Calu3 (cell line): ENCODE data around the gene ROGDI. TPM values are rescaled to one million over a fixed set of nuclear protein-coding genes. Genes with fewer than 3 reads are reported as not detected.

ENCODE experiments used
- BruUV-seq: library from RNA; stranded (reverse); fragments of 400-500 nt; replicated peaks from 2 replicates; lab custom pipeline; 2021; lab: Mats Ljungman, UMichigan
- CTCF ChIA-PET: fragments of 300-600 bp; sonication (Branson Sonifier 250); formaldehyde crosslinking; loops from one replicate; lab custom pipeline; 2022; ENCODE audit warnings: antibody characterized with exemption; lab: Charles Lee
- DNase-seq: peaks from one replicate; pipeline ENCODE4 v3.0.0; 2022
- H3K27ac Mint-ChIP-seq: one replicate; pipeline ENCODE4 v1.8.0; 2022; ENCODE audit warnings: mixed read lengths; ENCODE audit not compliant: unreplicated experiment
- H3K27me3 Mint-ChIP-seq: one replicate; pipeline ENCODE4 v1.8.0; 2022; ENCODE audit warnings: mixed read lengths; ENCODE audit not compliant: unreplicated experiment
- H3K36me3 Mint-ChIP-seq: one replicate; pipeline ENCODE4 v1.8.0; 2022; ENCODE audit warnings: mild to moderate bottlenecking, moderate library complexity, mixed read lengths; ENCODE audit not compliant: insufficient read depth, unreplicated experiment
- H3K4me1 Mint-ChIP-seq: one replicate; pipeline ENCODE4 v1.8.0; 2022; ENCODE audit warnings: mild to moderate bottlenecking, low read depth, mixed read lengths; ENCODE audit not compliant: unreplicated experiment
- H3K4me3 Mint-ChIP-seq: one replicate; pipeline ENCODE4 v1.8.0; 2022; ENCODE audit warnings: mild to moderate bottlenecking, low read depth, moderate library complexity, mixed read lengths; ENCODE audit not compliant: unreplicated experiment
- H3K9me3 Mint-ChIP-seq: one replicate; pipeline ENCODE4 v1.8.0; 2022; ENCODE audit warnings: low read depth, mixed read lengths; ENCODE audit not compliant: unreplicated experiment
- CTCF ChIP-seq: fragments of 200-600 bp; IDR thresholded peaks from one replicate; pipeline ENCODE4 v1.8.0; 2022; ENCODE audit warnings: antibody characterized with exemption; ENCODE audit not compliant: unreplicated experiment
- intact Hi-C: fragments of 100-400 bp; cut with micrococcal nuclease; formaldehyde crosslinking; loops from one replicate; pipeline ENCODE4 v1.10.0; 2022; ENCODE audit not compliant: unreplicated experiment
- total RNA-seq: library from RNA; stranded (reverse); gene quantifications from 2 replicates; pipeline ENCODE4 v1.2.3, GENCODE V29; 2022

Gene ROGDI
- total RNA-seq, 1 experiment from 2014 or later = 20.8 TPM

GRCh38 chr16:4831616-4832015 lies 29.2 kb upstream of the ROGDI start:
- Mint-ChIP-seq H3K4me1 (no peaks in the 10 kb centered on the region), H3K36me3 (peaks cover 45% of the 10 kb centered on the region), H3K9me3 (no peaks in the 10 kb centered on the region), H3K4me3 (no peak overlapping the region), H3K27ac (no peak overlapping the region), H3K27me3 (no peaks in the 10 kb centered on the region)
- no TSS peak for BruUV-seq
- no peak for TF ChIP-seq CTCF
- intact Hi-C loops = no loop called here
- CTCF ChIA-PET = no interaction called here
- DNase-seq = no peak

- CTCF ChIA-PET = no interaction called here
- TF ChIP-seq CTCF = no peak
- intact Hi-C loops = no loop called here
- H3K9me3 Mint-ChIP-seq = no peaks in the 10 kb centered on the region
- H3K27me3 Mint-ChIP-seq = no peaks in the 10 kb centered on the region
- no peaks in the 10 kb centered on the region for H3K4me1 Mint-ChIP-seq
- H3K27ac Mint-ChIP-seq = no peak overlapping the region
- H3K4me3 Mint-ChIP-seq = no peak overlapping the region
- no TSS peak for BruUV-seq
- H3K36me3 Mint-ChIP-seq = peaks cover 45% of the 10 kb centered on the region
- no peak for DNase-seq
Measured at GRCh38 chr16:4830408-4830807, 28.0 kb upstream of the ROGDI start.

GRCh38 chr16:4828567-4829321 lies 26.3 kb upstream of the ROGDI start:
- Mint-ChIP-seq H3K4me1 (no peaks in the 10 kb centered on the region), H3K36me3 (peaks cover 55% of the 10 kb centered on the region), H3K27ac (no peak overlapping the region), H3K27me3 (no peaks in the 10 kb centered on the region), H3K4me3 (no peak overlapping the region), H3K9me3 (no peaks in the 10 kb centered on the region)
- TF ChIP-seq CTCF = no peak
- intact Hi-C loops = no loop called here
- CTCF ChIA-PET = interaction anchor here (0.5 to 0.7 kb wide), 3 partner anchors 112 to 379 kb away, joined by 3 to 4 read pairs (median 3); no protein-coding TSS in a partner anchor
- no TSS peak for BruUV-seq
- no peak for DNase-seq

DNA sequence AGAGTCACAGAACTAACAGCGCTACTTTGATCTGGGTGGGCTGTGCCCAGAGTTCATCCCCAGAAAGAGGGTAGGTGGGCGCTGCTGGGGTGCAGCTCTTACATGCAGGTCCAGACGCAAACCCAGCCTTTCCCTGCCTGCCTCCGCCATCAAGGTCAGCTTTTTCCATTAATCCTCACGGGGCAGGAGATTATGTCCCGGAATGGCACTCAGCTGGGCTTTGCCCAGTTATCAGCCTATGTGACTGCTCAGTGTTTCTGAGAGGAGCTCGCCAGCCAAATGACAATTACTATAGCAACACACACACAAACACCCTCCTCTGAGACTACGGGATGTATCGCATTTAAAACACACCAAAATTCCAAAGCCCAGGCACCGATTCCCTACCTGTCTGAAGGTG lies 24.5 kb upstream of the ROGDI start:
- no TSS peak for BruUV-seq
- no peaks in the 10 kb centered on the region for H3K4me1 Mint-ChIP-seq
- no peak for TF ChIP-seq CTCF
- H3K4me3 Mint-ChIP-seq = no peak overlapping the region
- no peak for DNase-seq
- CTCF ChIA-PET = interaction anchor here (0.5 kb wide), 1 partner anchor 16 kb away, joined by 4 read pairs; no protein-coding TSS in a partner anchor
- intact Hi-C loops = no loop called here
- peaks cover 66% of the 10 kb centered on the region for H3K36me3 Mint-ChIP-seq
- no peaks in the 10 kb centered on the region for H3K27me3 Mint-ChIP-seq
- H3K9me3 Mint-ChIP-seq = no peaks in the 10 kb centered on the region
- no peak overlapping the region for H3K27ac Mint-ChIP-seq
